Thyroid gland (tissue), 4 donors: ENCODE measurements around the gene PLA2G4D. TPM values are rescaled to one million over a fixed set of nuclear protein-coding genes. Genes with fewer than 3 reads are reported as not detected.
A peak's percentile ranks its signal among the peaks of the same experiment; 100 is the strongest.

ENCODE experiments used
- DNase-seq, 2 donors: peaks; one replicate each; pipeline ENCODE4 v3.0.0-alpha.2; 2019
- H3K27ac ChIP-seq, 3 donors: fragments of 200-600 bp; sonication (generic); 1 replicate in 2 of 3; 2 replicates in 1 of 3; pipeline ENCODE4 v1.5.1; 2016 to 2019; ENCODE audit warnings: mild to moderate bottlenecking in 1 of 3, moderate library complexity in 1 of 3
- H3K27me3 ChIP-seq: fragments of 200-600 bp; sonication (generic); one replicate; pipeline ENCODE4 v1.5.1; 2019
- H3K36me3 ChIP-seq, 2 donors: fragments of 200-600 bp; sonication (generic); one replicate each; pipeline ENCODE4 v1.5.1; 2016 to 2019
- H3K4me1 ChIP-seq, 2 donors: fragments of 200-600 bp; sonication (generic); one replicate each; pipeline ENCODE4 v1.5.1; 2017 to 2019
- H3K4me3 ChIP-seq, 3 donors: fragments of 200-600 bp; sonication (generic); replicated peaks in 1 of 3; 1 replicate in 2 of 3; 2 replicates in 1 of 3; pipeline ENCODE4 v1.5.1; 2016; ENCODE audit warnings: mild to moderate bottlenecking in 1 of 3
- H3K9me3 ChIP-seq: fragments of 200-600 bp; sonication (generic); one replicate; pipeline ENCODE4 v1.5.1; 2017
- CTCF ChIP-seq, 6 experiments: fragments of 200-600 bp in 3 of 6; fragments of 450-650 bp in 3 of 6; sonication (generic) in 3 of 6; IDR thresholded peaks; one replicate each; pipeline ENCODE4 v1.5.1; 2016 to 2019; ENCODE audit warnings: antibody characterized with exemption in 6 of 6, mild to moderate bottlenecking in 2 of 6, inconsistent platforms in 1 of 6, moderate library complexity in 1 of 6
- POLR2A ChIP-seq, 2 donors: fragments of 450-650 bp; IDR thresholded peaks; one replicate each; pipeline ENCODE4 v1.6.1; 2017; ENCODE audit warnings: antibody characterized with exemption in 2 of 2, mild to moderate bottlenecking in 2 of 2, moderate library complexity in 1 of 2
- WGBS, 2 donors: methylation state at CpG; one replicate each; pipeline ENCODE4 v1.1.5; 2017; 5-methylcytosine and 5-hydroxymethylcytosine counted together
- intact Hi-C: fragments of 100-400 bp; cut with DNase I; formaldehyde crosslinking; loops from one replicate; pipeline ENCODE4 v1.15.1; 2023
- total RNA-seq, 4 donors: library from RNA; depleted of rRNA; stranded (reverse); fragments of >200 nt; gene quantifications; one replicate each; pipeline ENCODE4 v1.2.3, GENCODE V29; 2016

Gene PLA2G4D
- total RNA-seq, 4 donors from 2014 or later = not detected

GRCh38 chr15:42036112-42036905, 58.1 kb downstream of the PLA2G4D start:
- no peaks in the 10 kb centered on the region for H3K27me3 ChIP-seq
- 86 to 91% methylated on average over 23 to 38 of the region's 45 CpGs for WGBS, 2 donors
- no peak overlapping the region for H3K4me3 ChIP-seq
- no peak for DNase-seq
- peaks cover 8 to 20% of the 10 kb centered on the region in 2 donors for H3K4me1 ChIP-seq
- H3K9me3 ChIP-seq = no peaks in the 10 kb centered on the region
- no peak overlapping the region for H3K27ac ChIP-seq
- intact Hi-C loops = no loop called here
- H3K36me3 ChIP-seq = no peaks in the 10 kb centered on the region
- TF ChIP-seq CTCF (IDR thresholded peaks at IDR 0.05) (no peak), POLR2A (IDR thresholded peaks at IDR 0.05) (no peak)

- 81 to 84% methylated on average over 3 of the region's 3 CpGs for WGBS, 2 donors
- H3K36me3 ChIP-seq = no peaks in the 10 kb centered on the region
- H3K27ac ChIP-seq = no peak overlapping the region
- H3K4me3 ChIP-seq = no peak overlapping the region
- peaks cover 8 to 21% of the 10 kb centered on the region in 2 donors for H3K4me1 ChIP-seq
- H3K27me3 ChIP-seq = no peaks in the 10 kb centered on the region
- H3K9me3 ChIP-seq = no peaks in the 10 kb centered on the region
- TF ChIP-seq CTCF (IDR thresholded peaks at IDR 0.05) = no peak
- no peak for DNase-seq
- intact Hi-C loops = no loop called here
These were observed 59.0 kb downstream of the PLA2G4D start for GRCh38 chr15:42035435-42035761.

GRCh38 chr15:42034628-42035434, 59.5 kb downstream of the PLA2G4D start:
- Histone ChIP-seq H3K27me3 (no peaks in the 10 kb centered on the region), H3K9me3 (no peaks in the 10 kb centered on the region), H3K36me3 (no peaks in the 10 kb centered on the region), H3K4me3 (no peak overlapping the region), H3K27ac (no peak overlapping the region), H3K4me1 (peaks cover 8 to 21% of the 10 kb centered on the region in 2 donors)
- WGBS, 2 donors = 79 to 88% methylated on average over 8 of the region's 8 CpGs
- no peak for DNase-seq
- no peak for TF ChIP-seq CTCF (IDR thresholded peaks at IDR 0.05)
- no peak for TF ChIP-seq POLR2A (IDR thresholded peaks at IDR 0.05)
- intact Hi-C loops = no loop called here

GRCh38 chr15:42033214-42033873, 61.0 kb downstream of the PLA2G4D start:
- H3K27me3 ChIP-seq = no peaks in the 10 kb centered on the region
- TF ChIP-seq POLR2A (IDR thresholded peaks at IDR 0.05) = no peak
- TF ChIP-seq CTCF (IDR thresholded peaks at IDR 0.05) = no peak
- 76 to 83% methylated on average over 3 of the region's 3 CpGs for WGBS, 2 donors

More at GRCh38 chr15:42033214-42033873, 61.0 kb downstream of the PLA2G4D start:
- H3K27ac ChIP-seq = peak overlapping the region in 1 of 3 donors; percentile 38
- DNase-seq = no peak
- H3K36me3 ChIP-seq = no peaks in the 10 kb centered on the region
- intact Hi-C loops = no loop called here
- H3K9me3 ChIP-seq = no peaks in the 10 kb centered on the region
- no peak overlapping the region for H3K4me3 ChIP-seq
- H3K4me1 ChIP-seq = peaks cover 7 to 19% of the 10 kb centered on the region in 2 donors
